ENCODE data around the gene ZNF784.

ZNF784 gene, protein sequence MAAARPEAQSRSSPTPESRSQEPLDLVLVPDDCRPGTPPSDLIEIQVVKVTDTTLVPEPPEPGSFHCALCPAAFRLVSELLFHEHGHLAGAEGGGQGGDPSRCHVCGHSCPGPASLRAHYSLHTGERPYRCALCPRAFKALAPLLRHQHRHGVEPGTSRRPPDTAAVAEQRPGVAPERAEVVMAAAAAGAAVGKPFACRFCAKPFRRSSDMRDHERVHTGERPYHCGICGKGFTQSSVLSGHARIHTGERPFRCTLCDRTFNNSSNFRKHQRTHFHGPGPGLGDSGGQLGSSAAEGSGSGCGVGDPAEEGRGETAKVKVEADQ

DNA sequence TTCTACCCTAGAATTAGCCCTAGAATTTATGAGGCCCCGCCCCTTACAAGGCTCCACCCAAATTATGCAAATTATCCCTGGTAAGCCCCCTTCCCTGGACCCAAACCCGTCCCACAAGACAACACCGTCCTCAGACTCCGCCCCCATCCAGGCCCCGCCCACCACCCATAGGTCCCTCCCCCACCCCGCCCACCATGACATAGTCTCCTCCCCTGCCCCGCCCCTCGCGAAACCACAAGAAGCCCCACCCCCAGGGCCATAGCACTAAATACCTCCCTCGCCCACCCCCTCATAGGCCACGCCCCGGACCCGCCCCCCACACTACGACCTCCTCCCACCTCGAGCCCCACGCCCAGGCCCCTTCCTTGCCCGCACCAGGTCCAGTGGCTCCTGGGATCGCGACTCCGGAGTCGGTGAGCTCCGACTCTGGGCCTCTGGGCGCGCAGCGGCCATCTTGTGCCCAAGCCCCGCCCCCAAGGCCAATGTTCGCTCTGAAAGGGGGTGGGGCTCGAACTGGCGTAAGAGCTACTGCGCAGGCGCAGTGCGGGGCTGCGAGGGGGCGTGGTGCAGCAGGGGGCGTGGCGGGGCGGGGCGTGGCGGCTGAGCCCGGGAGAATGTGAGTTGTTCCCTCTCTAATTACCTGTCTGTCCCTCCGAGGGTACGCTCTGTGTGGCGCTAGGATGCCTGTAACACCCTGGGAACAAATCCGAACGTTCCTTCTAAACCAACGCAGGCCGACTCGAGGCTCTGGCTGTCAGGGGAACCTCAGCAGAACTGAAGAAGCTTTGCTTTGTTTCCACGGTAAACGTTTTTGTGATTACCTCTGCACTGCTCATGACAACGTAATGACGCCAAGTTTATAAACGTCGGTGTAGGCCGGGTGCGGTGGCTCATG, at the start of gene ZNF784:
ZNF784 (minus strand) TSS at position 458 of the 895 bp plus-strand sequence; CDS start at position 453, 5 bp downstream.
- peak; percentile 82 to 84 for DNase-seq (ENCODE audit: low read depth in 2 of 2)

DNA sequence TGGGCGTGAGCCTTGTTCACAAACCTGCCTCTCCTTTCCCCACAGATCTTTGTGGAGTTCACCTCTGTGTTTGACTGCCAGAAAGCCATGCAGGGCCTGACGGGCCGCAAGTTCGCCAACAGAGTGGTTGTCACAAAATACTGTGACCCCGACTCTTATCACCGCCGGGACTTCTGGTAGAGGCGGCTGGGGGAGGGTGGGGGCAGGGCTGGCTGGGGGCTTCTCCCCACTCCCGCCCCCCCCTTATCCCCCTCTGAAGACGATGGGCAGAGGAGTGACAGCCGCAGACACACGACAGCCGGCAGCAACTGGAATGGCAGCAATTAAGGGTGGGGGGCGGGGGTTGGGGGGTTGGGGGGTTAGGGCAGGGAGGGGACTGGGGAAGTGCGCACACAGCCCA, 49.5 kb upstream of the ZNF784 start:
- no peak for DNase-seq (ENCODE audit: low read depth in 2 of 2)

DNA sequence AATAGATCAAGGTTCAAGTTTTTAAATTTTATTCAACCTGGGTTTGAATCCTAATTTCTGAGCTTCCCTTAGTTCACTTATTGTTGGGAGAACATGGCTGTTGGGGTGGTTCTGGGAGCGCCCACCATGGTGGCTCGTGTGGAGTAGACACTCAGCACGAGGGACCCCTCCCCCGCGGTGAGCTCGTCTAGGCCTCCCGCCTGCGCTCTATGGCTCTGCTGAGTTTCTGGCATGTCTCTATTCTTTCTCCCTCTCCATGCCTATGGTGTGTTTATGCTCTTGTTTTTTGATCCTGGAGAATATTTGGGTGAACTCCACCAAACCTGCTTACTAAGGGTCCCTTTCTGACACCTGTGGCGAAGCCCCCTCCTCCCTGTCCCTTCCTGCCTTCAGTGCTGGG, 49.1 kb upstream of the ZNF784 start:
- DNase-seq (ENCODE audit: low read depth in 2 of 2): no peak

DNA sequence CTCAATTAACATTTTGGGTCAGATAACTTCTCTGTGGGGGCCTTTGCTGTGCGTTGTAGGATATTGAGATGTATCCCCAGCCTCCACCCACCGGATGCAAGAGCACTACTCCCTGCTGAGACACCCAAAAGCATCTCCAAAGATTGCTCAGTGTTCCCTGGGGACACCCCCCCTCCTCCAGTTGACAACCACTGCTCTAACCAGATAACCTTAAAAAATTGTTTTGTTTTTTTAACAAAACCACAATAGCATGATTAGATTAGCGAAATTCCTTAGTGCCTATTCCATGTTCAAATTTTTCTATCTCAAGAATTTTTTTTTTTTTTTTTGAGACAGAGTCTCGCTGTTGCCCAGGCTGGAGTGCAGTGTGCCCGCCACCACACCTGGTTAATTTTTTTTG, 48.1 kb upstream of the ZNF784 start:
- DNase-seq (ENCODE audit: low read depth in 2 of 2): no peak

DNA sequence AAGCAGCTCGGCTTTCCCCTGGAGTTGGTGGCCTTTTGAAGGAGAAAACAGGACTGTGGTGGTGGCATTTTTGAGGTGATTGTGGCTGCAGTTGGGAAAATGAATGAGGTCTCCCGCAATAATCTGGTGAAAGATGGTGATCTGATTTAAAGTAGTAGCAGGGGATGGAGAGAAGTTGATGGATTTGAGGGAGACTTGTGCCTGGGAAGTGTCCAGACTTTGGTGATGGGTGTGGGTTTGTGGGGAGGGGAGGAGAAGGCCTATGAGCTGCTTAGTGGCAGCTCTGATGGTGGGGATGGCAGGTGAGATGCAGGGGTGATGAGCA, 46.6 kb upstream of the ZNF784 start:
- DNase-seq (ENCODE audit: low read depth in 2 of 2): no peak

DNA sequence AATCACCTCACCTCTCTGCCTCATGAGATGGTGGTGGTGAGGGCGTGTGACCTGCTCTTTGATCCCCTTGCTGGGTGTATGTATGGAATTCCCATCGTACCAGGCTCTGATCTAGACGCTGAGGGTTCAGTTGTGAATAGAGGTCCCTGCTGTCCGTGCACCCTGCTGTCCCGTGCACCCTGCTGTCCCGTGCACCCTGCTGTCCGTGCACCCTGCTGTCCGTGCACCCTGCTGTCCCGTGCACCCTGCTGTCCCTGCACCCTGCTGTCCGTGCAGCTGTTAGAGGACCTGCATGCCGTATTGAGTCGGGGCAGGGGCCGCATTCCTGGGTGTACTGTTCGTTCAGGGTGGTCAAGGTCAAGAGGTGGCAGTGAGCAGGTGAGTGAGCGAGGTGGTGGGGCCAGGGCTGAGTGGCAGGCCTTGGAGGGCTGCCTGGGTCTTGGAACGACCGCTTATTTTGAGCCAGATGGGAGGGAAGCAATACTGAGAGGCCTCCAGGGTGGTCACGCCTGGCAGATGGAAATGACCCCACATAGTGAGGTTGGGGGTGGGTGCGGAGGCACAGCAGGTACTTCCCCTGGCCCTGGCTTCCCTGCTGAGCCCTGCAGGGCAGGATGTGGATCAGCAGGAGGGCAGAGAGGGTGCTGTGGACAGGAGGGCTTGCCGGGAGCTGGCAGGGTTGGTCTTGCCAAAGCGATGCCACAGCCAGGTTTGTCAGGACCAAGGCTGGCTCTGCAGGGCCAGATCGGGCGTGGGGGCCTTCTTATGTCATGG, 46.1 kb upstream of the ZNF784 start:
- no peak for DNase-seq (ENCODE audit: low read depth in 2 of 2)

DNA sequence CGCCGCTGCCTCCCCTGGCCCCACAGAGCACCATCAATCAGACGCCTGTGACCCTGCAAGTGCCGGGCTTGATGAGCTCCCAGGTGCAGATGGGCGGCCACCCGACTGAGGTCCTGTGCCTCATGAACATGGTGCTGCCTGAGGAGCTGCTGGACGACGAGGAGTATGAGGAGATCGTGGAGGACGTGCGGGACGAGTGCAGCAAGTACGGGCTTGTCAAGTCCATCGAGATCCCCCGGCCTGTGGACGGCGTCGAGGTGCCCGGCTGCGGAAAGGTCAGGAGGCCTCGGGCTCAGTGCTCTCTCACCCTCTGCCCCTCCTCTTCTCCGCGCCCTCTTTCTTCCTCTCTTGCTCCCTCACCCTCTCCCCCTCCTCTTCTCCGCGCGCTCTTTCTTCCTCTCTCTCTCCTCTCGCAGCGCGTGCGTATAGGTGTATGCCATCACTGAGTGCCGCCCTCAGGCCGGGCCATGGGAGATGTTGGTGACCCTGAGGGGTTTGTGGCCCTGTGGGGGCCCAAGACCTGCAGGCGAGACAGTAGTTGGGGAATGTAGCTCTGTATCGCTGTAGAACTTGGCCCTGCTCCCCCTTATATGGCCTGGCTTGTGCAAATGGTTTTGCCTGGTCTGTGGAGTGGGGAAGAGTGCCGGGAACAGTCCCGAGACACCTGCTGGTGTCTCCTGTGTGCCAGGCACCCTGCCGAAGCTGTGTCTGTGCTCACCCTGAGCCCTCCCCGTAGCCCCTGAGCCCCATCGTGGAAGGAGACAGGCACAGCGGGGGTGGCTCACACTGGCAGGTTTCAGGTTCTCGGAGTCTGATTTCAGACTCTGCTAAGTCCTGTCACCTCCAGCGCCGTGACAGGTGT, 45.3 kb upstream of the ZNF784 start:
- DNase-seq (ENCODE audit: low read depth in 2 of 2): no peak

DNA sequence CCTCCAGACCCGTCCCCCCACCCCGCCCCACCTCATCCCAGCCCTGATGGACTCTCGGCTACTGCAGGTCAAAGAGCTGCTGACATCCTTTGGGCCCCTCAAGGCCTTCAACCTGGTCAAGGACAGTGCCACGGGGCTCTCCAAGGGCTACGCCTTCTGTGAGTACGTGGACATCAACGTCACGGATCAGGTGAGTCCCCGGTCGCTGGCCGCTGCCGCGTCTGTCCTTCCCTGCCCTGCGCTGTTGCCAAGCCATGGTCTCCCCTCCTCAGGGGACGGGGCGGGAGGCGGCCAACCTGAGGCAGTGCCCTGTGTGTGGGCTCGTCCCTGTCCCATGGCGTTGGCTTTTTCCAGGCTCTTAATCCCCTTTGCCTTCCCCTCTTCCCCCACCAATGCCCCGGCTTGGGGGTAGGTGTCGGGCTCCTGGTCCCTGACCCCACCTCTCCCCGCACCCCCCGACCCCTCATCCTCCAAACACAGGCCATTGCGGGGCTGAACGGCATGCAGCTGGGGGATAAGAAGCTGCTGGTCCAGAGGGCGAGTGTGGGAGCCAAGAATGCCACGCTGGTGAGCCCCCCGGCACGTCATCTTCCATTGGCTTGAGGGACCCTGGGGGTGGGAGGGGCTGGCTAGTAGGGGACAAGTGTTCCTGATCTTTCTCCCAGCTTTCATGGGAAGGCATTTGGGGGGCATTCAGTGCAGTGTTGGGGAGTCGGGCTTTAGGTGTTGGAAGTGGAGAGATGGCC, 44.4 kb upstream of the ZNF784 start:
- DNase-seq (ENCODE audit: low read depth in 2 of 2): no peak

DNA sequence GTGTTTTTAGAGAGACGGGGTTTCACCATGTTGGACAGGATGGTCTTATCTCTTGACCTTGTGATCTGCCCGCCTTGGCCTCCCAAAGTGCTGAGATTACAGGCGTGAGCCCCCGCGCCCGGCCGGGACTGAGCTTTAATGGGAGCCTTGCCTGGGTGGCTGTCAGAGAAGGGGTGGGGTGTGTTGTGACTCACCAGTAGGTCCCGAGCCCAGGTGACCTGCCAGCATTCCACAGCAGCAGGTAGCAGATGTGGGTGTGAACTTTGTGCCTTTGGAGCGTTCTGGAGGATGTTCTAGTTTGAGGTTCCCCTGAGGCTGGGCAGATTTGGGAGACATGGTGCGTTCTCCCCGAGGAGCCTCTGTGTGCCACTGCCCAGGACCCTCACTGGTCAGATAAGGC, 43.6 kb upstream of the ZNF784 start:
- no peak for DNase-seq (ENCODE audit: low read depth in 2 of 2)

DNA sequence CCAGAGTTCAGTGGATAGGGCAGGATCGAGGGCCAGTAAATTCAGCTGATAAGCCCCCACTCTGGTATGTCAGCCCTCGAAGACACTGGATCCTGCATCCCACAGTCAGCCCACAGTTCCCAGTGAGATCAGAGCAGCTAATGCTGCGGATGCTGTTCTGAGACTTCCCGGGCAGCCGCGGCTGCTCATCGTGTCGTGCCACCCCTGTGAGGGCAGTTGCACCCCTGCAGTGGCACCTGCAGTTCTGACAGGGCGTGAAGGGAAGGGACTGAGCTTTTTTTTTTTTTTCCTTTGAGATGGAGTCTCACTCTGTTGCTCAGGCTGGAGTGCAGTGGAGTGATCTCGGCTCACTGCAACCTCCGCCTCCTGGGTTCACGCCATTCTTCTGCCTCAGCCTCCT, 43.1 kb upstream of the ZNF784 start:
- no peak for DNase-seq (ENCODE audit: low read depth in 2 of 2)

DNA sequence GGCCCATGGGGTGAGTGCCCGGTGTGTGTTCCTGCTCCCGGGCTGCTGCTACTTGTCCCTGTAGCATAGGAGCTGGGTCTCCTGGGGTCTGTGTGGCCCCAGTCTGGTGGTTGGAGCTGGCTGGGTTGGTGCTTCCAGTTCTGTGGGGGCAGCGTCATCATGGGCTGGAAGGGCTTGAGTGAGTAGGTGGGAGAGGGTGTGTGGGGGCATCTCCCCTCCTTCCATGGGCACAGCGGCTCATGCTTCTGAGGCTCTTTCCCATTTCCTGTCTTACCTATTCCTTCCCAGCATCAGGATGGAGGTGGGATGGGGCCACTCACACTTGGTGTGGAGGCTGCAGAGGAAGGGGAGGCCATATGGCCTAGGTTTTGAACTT, 42.6 kb upstream of the ZNF784 start:
- DNase-seq (ENCODE audit: low read depth in 2 of 2): no peak

DNA sequence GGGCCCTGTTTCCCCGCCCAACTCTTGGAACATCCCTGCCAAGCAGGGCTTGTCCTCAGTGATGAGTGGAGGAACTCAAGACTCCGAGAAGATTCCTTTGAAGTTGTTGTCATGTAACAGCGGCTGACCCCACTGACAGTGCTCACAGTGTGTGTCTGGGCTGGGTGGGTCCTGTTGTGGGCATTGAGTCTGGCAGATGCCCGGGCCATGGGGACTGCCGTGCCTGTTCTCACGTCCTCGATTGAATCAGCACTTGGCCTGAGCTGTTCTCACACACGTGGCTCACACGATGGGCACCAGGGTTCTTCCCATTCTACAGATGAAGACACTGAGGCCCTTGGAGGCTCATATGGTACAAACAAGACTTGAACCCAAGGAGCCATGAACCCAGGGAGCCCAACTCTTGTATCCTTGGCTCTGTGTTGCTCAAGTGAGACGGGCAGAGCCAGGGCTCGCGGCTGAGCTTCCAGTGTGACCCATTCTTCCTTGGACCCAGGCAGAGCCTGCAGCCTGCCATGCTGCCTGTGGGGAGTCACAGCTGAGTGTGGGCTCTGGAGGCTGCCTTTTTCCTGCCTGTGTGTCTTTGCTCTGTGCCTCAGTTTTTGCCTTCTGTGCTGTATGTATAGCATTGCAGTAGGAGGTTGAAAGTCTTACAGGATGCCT, 42.1 kb upstream of the ZNF784 start:
- DNase-seq (ENCODE audit: low read depth in 2 of 2): no peak

DNA sequence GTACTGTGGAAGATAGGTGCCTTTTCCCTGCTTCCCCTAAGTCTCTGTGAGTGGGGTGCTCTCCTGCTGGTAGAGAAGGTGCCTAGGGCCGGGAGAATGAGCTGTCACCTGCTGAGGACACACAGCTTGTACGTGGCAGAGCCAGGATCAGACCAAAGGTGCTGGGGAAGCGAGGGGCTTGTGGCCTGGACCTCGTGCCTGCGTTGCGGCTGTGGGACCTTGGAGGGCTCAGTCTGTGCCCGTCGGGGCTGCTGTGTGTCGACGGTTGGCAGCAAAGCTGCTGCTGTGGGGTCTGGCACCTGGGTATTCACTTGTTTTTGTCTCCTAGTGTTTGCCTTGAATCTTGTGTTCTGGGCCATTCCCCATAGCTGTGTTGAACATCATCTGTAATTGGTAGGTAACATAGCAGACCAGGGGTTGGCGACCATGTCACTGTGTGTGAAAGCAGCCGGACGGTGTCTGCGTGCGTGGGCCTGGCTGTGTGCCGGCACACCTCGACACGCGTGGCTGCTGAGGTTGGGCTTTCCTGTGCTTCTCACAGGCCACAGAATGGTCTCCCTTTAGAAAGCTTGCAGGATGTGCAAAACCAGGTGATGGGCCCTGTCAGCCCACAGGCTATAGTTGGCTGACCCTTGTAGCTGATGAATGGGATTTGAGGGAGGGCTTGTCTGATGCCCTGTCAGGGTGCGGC, 39.6 kb upstream of the ZNF784 start:
- no peak for DNase-seq (ENCODE audit: low read depth in 2 of 2)

DNA sequence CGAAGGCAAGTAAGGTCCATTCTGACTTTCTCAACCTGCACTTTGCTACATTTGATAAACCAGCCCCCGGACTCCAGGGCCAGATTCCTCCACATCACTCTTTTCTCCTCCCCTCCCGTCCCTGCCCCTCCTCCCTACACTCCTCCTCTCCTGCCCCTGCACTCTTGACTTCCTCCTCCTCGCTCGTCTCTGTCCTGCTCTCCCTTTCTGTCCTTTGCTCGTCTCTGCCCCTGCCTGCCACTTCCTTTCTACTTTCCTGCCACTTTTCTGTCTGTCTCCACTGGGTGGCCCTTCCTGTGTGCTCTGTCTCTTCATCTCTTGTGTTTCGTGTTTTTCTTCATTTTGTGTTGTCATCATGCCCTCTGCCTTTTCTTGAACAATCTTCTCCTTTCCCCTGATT, 37.5 kb upstream of the ZNF784 start:
- no peak for DNase-seq (ENCODE audit: low read depth in 2 of 2)

DNA sequence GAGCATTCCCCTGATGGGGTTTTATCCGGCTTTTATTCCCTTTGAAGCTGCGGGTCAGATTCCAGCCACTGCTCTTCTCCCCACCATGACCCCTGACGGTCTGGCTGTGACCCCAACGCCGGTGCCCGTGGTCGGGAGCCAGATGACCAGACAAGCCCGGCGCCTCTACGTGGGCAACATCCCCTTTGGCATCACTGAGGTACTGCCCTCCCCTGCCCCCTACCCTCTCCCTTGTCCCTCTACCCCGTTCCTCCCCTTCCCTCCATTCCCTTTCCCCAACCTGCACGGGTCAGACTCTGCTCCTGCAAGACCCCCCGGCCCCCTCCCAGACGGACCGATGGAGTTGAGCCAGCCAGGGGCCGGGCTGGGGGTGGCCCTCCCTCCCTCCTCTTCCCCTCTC, 36.6 kb upstream of the ZNF784 start:
- no peak for DNase-seq (ENCODE audit: low read depth in 2 of 2)

DNA sequence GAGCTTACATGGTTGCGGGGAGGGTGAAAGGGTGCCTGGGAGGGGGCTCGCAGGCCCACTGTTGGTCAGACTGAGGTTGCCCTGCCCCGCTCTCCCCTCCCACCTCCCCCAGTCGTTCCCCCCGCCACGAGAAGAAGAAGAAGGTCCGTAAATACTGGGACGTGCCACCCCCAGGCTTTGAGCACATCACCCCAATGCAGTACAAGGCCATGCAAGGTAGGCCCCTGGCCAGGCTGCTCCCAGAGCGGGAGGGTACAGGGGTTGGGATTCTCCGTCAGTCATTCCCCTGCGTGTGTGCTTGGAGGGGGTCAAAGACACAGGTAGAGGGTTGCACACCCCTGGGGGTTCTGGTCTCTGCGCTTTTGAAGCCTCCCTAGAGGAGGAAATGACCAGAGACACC, 36.0 kb upstream of the ZNF784 start:
- no peak for DNase-seq (ENCODE audit: low read depth in 2 of 2)

DNA sequence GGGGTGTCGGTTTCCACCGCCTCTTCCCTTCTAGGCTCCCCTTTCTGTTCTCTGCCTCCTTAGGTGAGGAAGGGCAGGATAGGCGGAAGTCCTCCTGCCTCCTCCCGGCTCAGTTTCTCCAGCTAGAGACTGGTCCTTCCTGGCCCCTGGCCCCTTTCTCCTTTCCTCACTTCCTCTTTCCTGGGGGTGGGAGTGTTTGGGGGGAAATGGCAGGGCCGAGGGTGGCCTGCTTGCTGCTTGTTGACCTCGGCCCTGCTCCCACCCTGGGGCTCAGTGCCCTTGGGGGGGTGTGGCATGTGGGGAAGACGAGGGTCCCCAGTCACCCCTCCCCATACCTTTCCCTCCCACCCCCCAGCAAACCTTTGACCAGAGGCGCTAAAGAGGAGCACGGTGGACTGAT, 35.5 kb upstream of the ZNF784 start:
- DNase-seq (ENCODE audit: low read depth in 2 of 2): no peak

DNA sequence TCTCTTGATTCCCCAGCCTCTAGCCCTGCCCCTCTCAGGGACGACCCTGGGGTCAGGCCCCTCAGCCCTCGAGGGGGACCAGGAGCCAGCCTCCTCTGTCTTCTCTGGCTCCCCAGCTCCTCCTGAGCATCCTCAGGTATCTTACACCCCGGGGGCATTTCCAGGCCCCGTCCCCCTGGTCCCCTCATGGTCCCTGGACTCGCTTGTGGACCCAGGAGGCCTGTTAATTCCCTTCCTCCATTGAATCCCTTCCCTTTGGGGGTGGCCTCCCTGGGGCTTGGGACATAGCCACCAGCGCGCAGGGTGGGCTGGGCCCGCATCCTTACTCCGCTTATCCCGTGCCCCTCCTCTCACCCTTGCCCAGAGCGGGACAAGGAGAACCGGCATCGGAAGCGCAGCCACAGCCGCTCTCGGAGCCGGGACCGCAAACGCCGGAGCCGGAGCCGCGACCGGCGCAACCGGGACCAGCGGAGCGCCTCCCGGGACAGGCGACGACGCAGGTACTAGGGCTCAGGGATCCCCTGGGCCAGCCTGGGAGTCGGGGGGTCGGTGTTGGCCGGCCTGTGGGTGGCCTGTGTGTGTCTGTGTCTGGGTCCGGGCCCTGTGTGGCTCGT, 34.6 kb upstream of the ZNF784 start:
- DNase-seq (ENCODE audit: low read depth in 2 of 2): no peak

Measured in stimulated activated CD8-positive, alpha-beta memory T cell treated with anti-CD3 and anti-CD28 coated beads, Interleukin-15, amount 100 ng/mL, for 48 hours (primary cell).